Measurements from ENCODE around the gene CARS1.

DNA sequence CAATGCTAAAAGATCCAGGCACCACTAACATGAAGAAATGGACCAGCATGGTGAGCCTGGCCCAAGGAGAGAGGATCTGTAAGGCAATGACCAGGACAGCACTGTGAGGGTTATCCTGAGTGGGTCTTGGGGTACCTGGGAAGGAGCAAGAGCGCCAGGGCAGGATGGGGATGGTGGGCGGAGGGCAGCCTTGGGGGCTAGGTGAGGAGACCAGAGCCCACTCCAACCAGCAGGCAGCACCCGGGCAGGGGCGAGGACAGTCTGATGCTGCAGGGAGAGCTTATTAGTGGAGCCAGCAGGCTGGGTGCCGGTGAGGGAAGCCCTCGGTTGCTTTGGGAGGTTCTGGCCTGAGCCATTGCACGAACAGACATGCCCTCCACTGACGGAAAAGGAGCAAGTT lies 54.4 kb downstream of the CARS1 start:
- TF ChIP-seq, protein P1, sequence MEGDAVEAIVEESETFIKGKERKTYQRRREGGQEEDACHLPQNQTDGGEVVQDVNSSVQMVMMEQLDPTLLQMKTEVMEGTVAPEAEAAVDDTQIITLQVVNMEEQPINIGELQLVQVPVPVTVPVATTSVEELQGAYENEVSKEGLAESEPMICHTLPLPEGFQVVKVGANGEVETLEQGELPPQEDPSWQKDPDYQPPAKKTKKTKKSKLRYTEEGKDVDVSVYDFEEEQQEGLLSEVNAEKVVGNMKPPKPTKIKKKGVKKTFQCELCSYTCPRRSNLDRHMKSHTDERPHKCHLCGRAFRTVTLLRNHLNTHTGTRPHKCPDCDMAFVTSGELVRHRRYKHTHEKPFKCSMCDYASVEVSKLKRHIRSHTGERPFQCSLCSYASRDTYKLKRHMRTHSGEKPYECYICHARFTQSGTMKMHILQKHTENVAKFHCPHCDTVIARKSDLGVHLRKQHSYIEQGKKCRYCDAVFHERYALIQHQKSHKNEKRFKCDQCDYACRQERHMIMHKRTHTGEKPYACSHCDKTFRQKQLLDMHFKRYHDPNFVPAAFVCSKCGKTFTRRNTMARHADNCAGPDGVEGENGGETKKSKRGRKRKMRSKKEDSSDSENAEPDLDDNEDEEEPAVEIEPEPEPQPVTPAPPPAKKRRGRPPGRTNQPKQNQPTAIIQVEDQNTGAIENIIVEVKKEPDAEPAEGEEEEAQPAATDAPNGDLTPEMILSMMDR (IDR thresholded peaks at IDR 0.05; ENCODE audit: low read length) = no peak
- no peak for TF ChIP-seq EZH2 (optimal IDR thresholded peaks at IDR 0.05; ENCODE audit: low read depth, low read length)
- TF ChIP-seq EZH2phosphoT487 (IDR thresholded peaks at IDR 0.05; ENCODE audit: low read length) = no peak
